Breast epithelium (tissue), 3 donors: Measurements from ENCODE around the gene TCOF1.

Source experiments
- POLR2A ChIP-seq: fragments of 450-650 bp; IDR thresholded peaks from one replicate; pipeline ENCODE4 v1.6.1; 2016; ENCODE audit warnings: antibody characterized with exemption, mild to moderate bottlenecking, moderate library complexity
- TF ChIP-seq, protein P1 (sequence below), 3 donors: fragments of 450-650 bp; IDR thresholded peaks; one replicate each; pipeline ENCODE4 v1.5.1; 2016 to 2017; ENCODE audit warnings: antibody characterized with exemption in 3 of 3, mild to moderate bottlenecking in 3 of 3, moderate library complexity in 3 of 3

DNA sequence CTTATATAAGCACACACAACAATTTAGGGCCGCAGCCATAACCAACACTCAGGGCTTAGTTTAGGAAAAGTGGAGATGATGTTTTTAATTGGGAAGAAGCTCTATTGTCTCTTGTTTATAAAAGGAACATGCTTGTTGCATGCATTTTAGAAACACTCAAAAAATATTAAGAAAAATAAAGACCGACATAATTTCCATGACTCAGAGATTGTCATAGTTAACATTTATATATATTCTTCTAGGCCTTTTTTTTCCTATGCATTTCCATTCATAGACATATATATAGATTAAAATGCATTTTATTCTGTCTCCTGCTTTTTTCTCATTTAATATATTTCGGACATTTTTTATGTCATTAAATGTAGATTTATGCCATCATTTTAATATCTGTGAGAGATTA is 41.2 kb upstream of the TCOF1 start:
- TF ChIP-seq, protein P1, sequence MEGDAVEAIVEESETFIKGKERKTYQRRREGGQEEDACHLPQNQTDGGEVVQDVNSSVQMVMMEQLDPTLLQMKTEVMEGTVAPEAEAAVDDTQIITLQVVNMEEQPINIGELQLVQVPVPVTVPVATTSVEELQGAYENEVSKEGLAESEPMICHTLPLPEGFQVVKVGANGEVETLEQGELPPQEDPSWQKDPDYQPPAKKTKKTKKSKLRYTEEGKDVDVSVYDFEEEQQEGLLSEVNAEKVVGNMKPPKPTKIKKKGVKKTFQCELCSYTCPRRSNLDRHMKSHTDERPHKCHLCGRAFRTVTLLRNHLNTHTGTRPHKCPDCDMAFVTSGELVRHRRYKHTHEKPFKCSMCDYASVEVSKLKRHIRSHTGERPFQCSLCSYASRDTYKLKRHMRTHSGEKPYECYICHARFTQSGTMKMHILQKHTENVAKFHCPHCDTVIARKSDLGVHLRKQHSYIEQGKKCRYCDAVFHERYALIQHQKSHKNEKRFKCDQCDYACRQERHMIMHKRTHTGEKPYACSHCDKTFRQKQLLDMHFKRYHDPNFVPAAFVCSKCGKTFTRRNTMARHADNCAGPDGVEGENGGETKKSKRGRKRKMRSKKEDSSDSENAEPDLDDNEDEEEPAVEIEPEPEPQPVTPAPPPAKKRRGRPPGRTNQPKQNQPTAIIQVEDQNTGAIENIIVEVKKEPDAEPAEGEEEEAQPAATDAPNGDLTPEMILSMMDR (IDR thresholded peaks at IDR 0.05): no peak
- no peak for TF ChIP-seq POLR2A
